ENCODE data around the gene NPTX2. TPM values are rescaled to one million over a fixed set of nuclear protein-coding genes. Genes with fewer than 3 reads are reported as not detected.

The NPTX2 gene
- total and polyA plus RNA-seq, 2 experiments from 2014 or later: 3.0 to 5.5 TPM

DNA sequence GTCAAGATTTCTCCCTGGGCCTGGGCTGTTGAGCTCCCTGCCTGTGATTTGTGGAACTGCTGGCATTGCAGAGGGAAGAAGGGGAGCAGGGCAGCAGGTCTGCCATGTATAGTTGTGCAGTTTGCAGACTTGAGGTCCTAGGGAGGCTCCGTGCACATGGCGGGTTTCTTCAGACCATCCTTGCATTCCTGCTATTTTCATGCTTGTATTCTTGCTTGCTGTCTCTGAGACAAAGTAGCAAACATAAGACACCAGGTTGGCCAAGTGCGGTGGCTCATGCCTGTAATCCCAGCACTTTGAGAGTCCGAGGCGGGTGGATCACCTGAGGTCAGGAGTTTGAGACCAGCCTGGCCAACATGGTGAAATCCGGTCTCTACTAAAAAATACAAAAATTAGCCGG is 61.1 kb downstream of the NPTX2 start:
- Histone ChIP-seq H2AFZ (no peak overlapping the region), H3K36me3 (replicated peaks; ENCODE audit: insufficient read depth, low read depth) (no peaks in the 10 kb centered on the region), H3K9me3 (ENCODE audit: low read depth) (no peaks in the 10 kb centered on the region), H4K20me1 (ENCODE audit: insufficient read depth, poor library complexity, severe bottlenecking) (no peaks in the 10 kb centered on the region), H3K79me2 (no peaks in the 10 kb centered on the region), H3K4me1 (ENCODE audit: insufficient read depth) (no peaks in the 10 kb centered on the region), H3K27ac (no peak overlapping the region), H3K4me2 (no peak overlapping the region), H3K4me3 (no peak overlapping the region), H3K9me2 (replicated peaks; ENCODE audit: insufficient read depth) (no peaks in the 10 kb centered on the region), H3K27me3 (no peaks in the 10 kb centered on the region)
- 86% methylated on average over 7 of the region's 7 CpGs for WGBS (ENCODE audit: low lambda C conversion rate, missing lambda C conversion rate)
- DNase-seq (ENCODE audit: low spot score): no peak
- TF ChIP-seq, protein P1, sequence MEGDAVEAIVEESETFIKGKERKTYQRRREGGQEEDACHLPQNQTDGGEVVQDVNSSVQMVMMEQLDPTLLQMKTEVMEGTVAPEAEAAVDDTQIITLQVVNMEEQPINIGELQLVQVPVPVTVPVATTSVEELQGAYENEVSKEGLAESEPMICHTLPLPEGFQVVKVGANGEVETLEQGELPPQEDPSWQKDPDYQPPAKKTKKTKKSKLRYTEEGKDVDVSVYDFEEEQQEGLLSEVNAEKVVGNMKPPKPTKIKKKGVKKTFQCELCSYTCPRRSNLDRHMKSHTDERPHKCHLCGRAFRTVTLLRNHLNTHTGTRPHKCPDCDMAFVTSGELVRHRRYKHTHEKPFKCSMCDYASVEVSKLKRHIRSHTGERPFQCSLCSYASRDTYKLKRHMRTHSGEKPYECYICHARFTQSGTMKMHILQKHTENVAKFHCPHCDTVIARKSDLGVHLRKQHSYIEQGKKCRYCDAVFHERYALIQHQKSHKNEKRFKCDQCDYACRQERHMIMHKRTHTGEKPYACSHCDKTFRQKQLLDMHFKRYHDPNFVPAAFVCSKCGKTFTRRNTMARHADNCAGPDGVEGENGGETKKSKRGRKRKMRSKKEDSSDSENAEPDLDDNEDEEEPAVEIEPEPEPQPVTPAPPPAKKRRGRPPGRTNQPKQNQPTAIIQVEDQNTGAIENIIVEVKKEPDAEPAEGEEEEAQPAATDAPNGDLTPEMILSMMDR (IDR thresholded peaks at IDR 0.05; ENCODE audit: poor library complexity): no peak
- no peak for TF ChIP-seq EZH2 (IDR thresholded peaks at IDR 0.05; ENCODE audit: borderline replicate concordance)
- TF ChIP-seq EZH2phosphoT487 (IDR thresholded peaks at IDR 0.05; ENCODE audit: low read depth, severe bottlenecking, unreplicated experiment): no peak

Other genes with a start within 250 kb of the NPTX2 start
- 32.0 and 34.7 TPM in 2 replicates for gene BAIAP2L1, start 216.2 kb upstream of the NPTX2 start, total RNA-seq
- 25.4 and 33.7 TPM in 2 replicates for gene BAIAP2L1, start 216.2 kb upstream of the NPTX2 start, polyA plus RNA-seq

Data from hepatocyte (in vitro differentiated cells).